Ascending aorta (tissue), 2 donors: ENCODE measurements around the gene CFAP77. TPM values are rescaled to one million over a fixed set of nuclear protein-coding genes. Genes with fewer than 3 reads are reported as not detected.

Experiments
- DNase-seq, 2 donors: peaks; one replicate each; pipeline ENCODE4 v3.0.0-alpha.2; 2019; ENCODE audit warnings: low spot score in 2 of 2
- H3K27ac ChIP-seq, 2 donors: fragments of 200-600 bp; sonication (generic); one replicate each; pipeline ENCODE4 v1.5.1; 2016 to 2017; ENCODE audit warnings: mild to moderate bottlenecking in 1 of 2
- H3K27me3 ChIP-seq: fragments of 200-600 bp; sonication (generic); one replicate; pipeline ENCODE4 v1.5.1; 2017
- H3K36me3 ChIP-seq, 2 donors: fragments of 200-600 bp; sonication (generic); one replicate each; pipeline ENCODE4 v1.5.1; 2016
- H3K4me1 ChIP-seq, 2 donors: fragments of 200-600 bp; sonication (generic); one replicate each; pipeline ENCODE4 v1.5.1; 2016 to 2017; ENCODE audit warnings: mild to moderate bottlenecking in 1 of 2
- H3K4me3 ChIP-seq, 2 donors: fragments of 200-600 bp; sonication (generic); one replicate each; pipeline ENCODE4 v1.5.1; 2016 to 2017; ENCODE audit warnings: mild to moderate bottlenecking in 1 of 2
- H3K9me3 ChIP-seq, 2 donors: fragments of 200-600 bp; sonication (generic); one replicate each; pipeline ENCODE4 v1.5.1; 2016
- CTCF ChIP-seq, 3 experiments: fragments of 200-600 bp in 2 of 3; fragments of 450-650 bp in 1 of 3; sonication (generic) in 2 of 3; IDR thresholded peaks; one replicate each; pipeline ENCODE4 v1.5.1; 2016 to 2019; ENCODE audit warnings: antibody characterized with exemption in 3 of 3, mild to moderate bottlenecking in 1 of 3, moderate library complexity in 1 of 3
- intact Hi-C: fragments of 100-400 bp; cut with DNase I; formaldehyde crosslinking; loops from one replicate; pipeline ENCODE4 v1.15.1; 2023
- total RNA-seq: library from RNA; depleted of rRNA; stranded (reverse); fragments of >200 nt; gene quantifications from one replicate; pipeline ENCODE4 v1.1.0, GENCODE V29; 2016

Gene CFAP77
- total RNA-seq, 1 donor from 2014 or later, result not detected

- Histone ChIP-seq H3K9me3 (no peaks in the 10 kb centered on the region), H3K4me1 (no peaks in the 10 kb centered on the region), H3K27me3 (no peaks in the 10 kb centered on the region), H3K27ac (no peak overlapping the region), H3K4me3 (no peak overlapping the region), H3K36me3 (no peaks in the 10 kb centered on the region)
- DNase-seq, result no peak
- no peak for TF ChIP-seq CTCF (IDR thresholded peaks at IDR 0.05)
- intact Hi-C loops, result no loop called here
Measured at GRCh38 chr9:132439153-132439552, 29.1 kb downstream of the CFAP77 start.

GRCh38 chr9:132440735-132441134 lies 30.7 kb downstream of the CFAP77 start:
- Histone ChIP-seq H3K36me3 (no peaks in the 10 kb centered on the region), H3K27ac (no peak overlapping the region), H3K9me3 (no peaks in the 10 kb centered on the region), H3K27me3 (no peaks in the 10 kb centered on the region), H3K4me3 (no peak overlapping the region), H3K4me1 (no peaks in the 10 kb centered on the region)
- no peak for TF ChIP-seq CTCF (IDR thresholded peaks at IDR 0.05)
- intact Hi-C loops, result no loop called here
- DNase-seq, result no peak

GRCh38 chr9:132441404-132441803 lies 31.4 kb downstream of the CFAP77 start:
- Histone ChIP-seq H3K9me3 (no peaks in the 10 kb centered on the region), H3K27ac (no peak overlapping the region), H3K36me3 (no peaks in the 10 kb centered on the region), H3K4me3 (no peak overlapping the region), H3K4me1 (no peaks in the 10 kb centered on the region), H3K27me3 (no peaks in the 10 kb centered on the region)
- TF ChIP-seq CTCF (IDR thresholded peaks at IDR 0.05), result no peak
- no peak for DNase-seq
- intact Hi-C loops, result no loop called here

GRCh38 chr9:132443951-132444607 lies 34.1 kb downstream of the CFAP77 start:
- intact Hi-C loops, result no loop called here
- H3K36me3 ChIP-seq, result no peaks in the 10 kb centered on the region
- no peak for TF ChIP-seq CTCF (IDR thresholded peaks at IDR 0.05)
- H3K4me1 ChIP-seq, result no peaks in the 10 kb centered on the region
- H3K27me3 ChIP-seq, result no peaks in the 10 kb centered on the region
- H3K4me3 ChIP-seq, result no peak overlapping the region
- H3K9me3 ChIP-seq, result no peaks in the 10 kb centered on the region
- no peak overlapping the region for H3K27ac ChIP-seq
- no peak for DNase-seq

GRCh38 chr9:132446887-132447286 lies 36.9 kb downstream of the CFAP77 start:
- Histone ChIP-seq H3K27ac (no peak overlapping the region), H3K9me3 (no peaks in the 10 kb centered on the region), H3K36me3 (no peaks in the 10 kb centered on the region), H3K4me1 (no peaks in the 10 kb centered on the region), H3K4me3 (no peak overlapping the region), H3K27me3 (no peaks in the 10 kb centered on the region)
- no peak for DNase-seq
- no peak for TF ChIP-seq CTCF (IDR thresholded peaks at IDR 0.05)
- intact Hi-C loops, result no loop called here

GRCh38 chr9:132447346-132447745 lies 37.3 kb downstream of the CFAP77 start:
- Histone ChIP-seq H3K27ac (no peak overlapping the region), H3K4me3 (no peak overlapping the region), H3K4me1 (no peaks in the 10 kb centered on the region), H3K27me3 (no peaks in the 10 kb centered on the region), H3K36me3 (no peaks in the 10 kb centered on the region), H3K9me3 (no peaks in the 10 kb centered on the region)
- DNase-seq, result no peak
- no peak for TF ChIP-seq CTCF (IDR thresholded peaks at IDR 0.05)
- intact Hi-C loops, result no loop called here
